IPS-11a (cell line): ENCODE results near the gene CPHXL2.

ENCODE experiments used
- H3K4me3 ChIP-seq: one replicate; pipeline ENCODE4 v1.5.1; 2013; ENCODE audit warnings: low read depth, low read length, control low read depth

Gene CPHXL2

GRCh38 chr16:75676909-75677308 lies at the start of gene CPHXL2:
Gene CPHXL2, minus strand, starts transcription at chr16:75677009. Its CDS starts 10 bp downstream, at chr16:75676999.
- H3K4me3 ChIP-seq: no peak within 1 kb of the TSS

- H3K4me3 ChIP-seq: no peak within 1 kb of the TSS
Measured at GRCh38 chr16:75726390-75726789, 49.6 kb upstream of the CPHXL2 start, which contains the start of gene CPHXL. Gene CPHXL, minus strand, starts transcription at chr16:75726490. Its CDS starts 48 bp downstream, at chr16:75726442.

GRCh38 chr16:75718452-75718851 lies 41.6 kb upstream of the CPHXL2 start:
- no peak overlapping the region for H3K4me3 ChIP-seq

GRCh38 chr16:75714661-75715060 lies 37.9 kb upstream of the CPHXL2 start:
- no peak overlapping the region for H3K4me3 ChIP-seq

GRCh38 chr16:75710344-75710743 lies 33.5 kb upstream of the CPHXL2 start:
- no peak overlapping the region for H3K4me3 ChIP-seq

GRCh38 chr16:75703306-75703705 lies 26.5 kb upstream of the CPHXL2 start:
- no peak overlapping the region for H3K4me3 ChIP-seq

- no peak overlapping the region for H3K4me3 ChIP-seq
Measured at GRCh38 chr16:75702242-75702641, 25.4 kb upstream of the CPHXL2 start.

GRCh38 chr16:75701361-75701760 lies 24.6 kb upstream of the CPHXL2 start, which contains the start of gene DUXB:
Gene DUXB, minus strand, starts transcription at chr16:75701461. Its CDS starts 43 bp downstream, at chr16:75701418.
- no peak within 1 kb of the TSS for H3K4me3 ChIP-seq

GRCh38 chr16:75697571-75697970 lies 20.8 kb upstream of the CPHXL2 start:
- no peak overlapping the region for H3K4me3 ChIP-seq

GRCh38 chr16:75695708-75696107 lies 18.9 kb upstream of the CPHXL2 start:
- H3K4me3 ChIP-seq: no peak overlapping the region

GRCh38 chr16:75687361-75687760 lies 10.6 kb upstream of the CPHXL2 start:
- H3K4me3 ChIP-seq: no peak overlapping the region

- H3K4me3 ChIP-seq: no peak overlapping the region
Measured at GRCh38 chr16:75682308-75682707, 5.5 kb upstream of the CPHXL2 start.

GRCh38 chr16:75679366-75679765 lies 2.6 kb upstream of the CPHXL2 start:
- no peak overlapping the region for H3K4me3 ChIP-seq

- H3K4me3 ChIP-seq: no peak overlapping the region
Measured at GRCh38 chr16:75667503-75667902, 9.3 kb downstream of the CPHXL2 start.

- no peak overlapping the region for H3K4me3 ChIP-seq
Measured at GRCh38 chr16:75660726-75661302, 16.0 kb downstream of the CPHXL2 start.

- H3K4me3 ChIP-seq: no peak overlapping the region
Measured at GRCh38 chr16:75660321-75660720, 16.5 kb downstream of the CPHXL2 start.

- H3K4me3 ChIP-seq: no peak overlapping the region
Measured at GRCh38 chr16:75658175-75658574, 18.6 kb downstream of the CPHXL2 start.

GRCh38 chr16:75653922-75654321 lies 22.9 kb downstream of the CPHXL2 start:
- no peak overlapping the region for H3K4me3 ChIP-seq

GRCh38 chr16:75648265-75649076 lies 28.3 kb downstream of the CPHXL2 start:
- peak overlapping the region; percentile 95 for H3K4me3 ChIP-seq

GRCh38 chr16:75647492-75648264 lies 29.1 kb downstream of the CPHXL2 start, which contains the start of the genes KARS1 and TERF2IP:
Gene KARS1, minus strand, starts transcription at chr16:75647665. Its CDS starts 26 bp downstream, at chr16:75647639.
Gene TERF2IP, plus strand, starts transcription at chr16:75647773. Its CDS starts 110 bp downstream, at chr16:75647883.
- peak within 1 kb of the TSS; percentile 95 for H3K4me3 ChIP-seq

GRCh38 chr16:75647112-75647491 lies 29.7 kb downstream of the CPHXL2 start:
- peak overlapping the region; percentile 95 for H3K4me3 ChIP-seq
